Measurements from ENCODE around the gene CCT3. TPM values are rescaled to one million over a fixed set of nuclear protein-coding genes. Genes with fewer than 3 reads are reported as not detected.

Gene CCT3
- 100 to 1,000 TPM; 181 to 184 TPM for total RNA-seq

- H3K4me3 Mint-ChIP-seq = peak within 1 kb of the TSS; percentile 98
- ChIA-PET POLR2A (interaction anchor here (0.8 to 2.0 kb wide), 13 partner anchors 9 to 253 kb away, joined by 3 to 15 read pairs (median 3); partner anchors contain the start of genes NAXE, SLC25A44, SMG5 and TMEM79), CTCF (interaction anchor here (0.6 to 2.4 kb wide), 8 partner anchors 10 to 242 kb away, joined by 3 to 9 read pairs (median 3); partner anchors contain the start of gene SMG5)
- peaks cover 2% of the 10 kb centered on the region for H3K27me3 Mint-ChIP-seq
- H3K4me1 Mint-ChIP-seq = peaks cover 39% of the 10 kb centered on the region
- peak; percentile 99 for DNase-seq
- peak within 1 kb of the TSS; percentile 95 for H3K27ac Mint-ChIP-seq
- H3K36me3 Mint-ChIP-seq (ENCODE audit: low read depth) = peaks cover 37% of the 10 kb centered on the region
- H3K9me3 Mint-ChIP-seq = no peaks in the 10 kb centered on the region
Observed at GRCh38 chr1:156338180-156338976, at the start of gene CCT3, which contains the start of gene TSACC. CCT3 (minus strand) TSS chr1:156338292; CDS start chr1:156338184, 108 bp downstream. TSACC (plus strand) TSS chr1:156338526; CDS start chr1:156339758, 1,232 bp downstream.

- Mint-ChIP-seq H3K4me1 (peaks cover 4% of the 10 kb centered on the region), H3K4me3 (no peak overlapping the region), H3K9me3 (no peaks in the 10 kb centered on the region), H3K27ac (no peak overlapping the region), H3K27me3 (peaks cover 29% of the 10 kb centered on the region), H3K36me3 (ENCODE audit: low read depth) (no peaks in the 10 kb centered on the region)
- DNase-seq = no peak
- ChIA-PET POLR2A (no interaction called here), CTCF (interaction anchor here (2.6 to 5.9 kb wide), 3 partner anchors 54 to 236 kb away, joined by 10 to 330 read pairs (median 77); no protein-coding TSS in a partner anchor)
Observed at GRCh38 chr1:156387870-156388173, 49.7 kb upstream of the CCT3 start.

GRCh38 chr1:156386949-156387869 lies 49.1 kb upstream of the CCT3 start:
- H3K27ac Mint-ChIP-seq = no peak overlapping the region
- H3K4me3 Mint-ChIP-seq = no peak overlapping the region
- peaks cover 29% of the 10 kb centered on the region for H3K27me3 Mint-ChIP-seq
- DNase-seq = no peak
- ChIA-PET CTCF (interaction anchor here (1.3 to 5.9 kb wide), 12 partner anchors 14 to 274 kb away, joined by 3 to 330 read pairs (median 12); partner anchors contain the start of gene RHBG), POLR2A (interaction anchor here (1.4 to 2.0 kb wide), 4 partner anchors 33 to 114 kb away, joined by 3 to 11 read pairs (median 6); partner anchors contain the start of gene MEF2D)
- H3K36me3 Mint-ChIP-seq (ENCODE audit: low read depth) = no peaks in the 10 kb centered on the region
- peaks cover 4% of the 10 kb centered on the region for H3K4me1 Mint-ChIP-seq
- H3K9me3 Mint-ChIP-seq = no peaks in the 10 kb centered on the region

DNA sequence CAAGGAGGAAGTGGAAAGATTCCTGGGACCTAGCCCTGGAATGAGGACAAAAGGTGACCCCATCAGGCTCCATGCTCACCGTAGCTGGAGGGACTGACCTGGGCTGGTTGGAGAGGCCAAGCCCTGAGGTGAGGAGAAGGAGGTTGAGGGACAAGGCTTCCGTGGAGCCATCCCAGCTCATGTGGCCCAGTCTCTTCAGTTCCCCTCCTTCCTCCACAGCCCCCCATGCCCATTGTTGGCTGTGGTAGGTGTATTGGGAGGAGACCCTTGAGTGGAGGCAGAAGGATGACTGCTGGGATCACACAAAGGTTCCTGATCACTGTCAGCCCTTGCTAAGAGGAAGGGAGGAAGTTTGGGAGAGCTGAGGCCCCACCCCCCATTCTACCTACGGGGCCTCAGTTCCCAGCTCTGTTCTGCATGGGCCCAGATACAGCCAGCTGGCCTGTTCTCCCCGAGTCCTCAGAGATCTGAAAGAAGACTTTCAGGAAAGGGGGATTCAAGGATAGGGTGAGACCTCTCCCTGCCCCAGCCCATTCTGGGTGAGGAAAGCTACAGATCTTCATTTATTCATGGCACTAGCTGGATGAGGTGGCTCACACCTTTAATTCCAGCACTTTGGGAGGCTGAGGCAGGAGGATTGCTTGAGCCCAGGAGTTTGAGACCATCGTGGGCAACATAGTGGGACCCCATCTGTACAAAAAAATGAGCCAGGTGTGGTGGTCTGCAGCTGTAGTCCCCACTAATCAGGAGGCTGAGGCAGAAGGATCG lies 48.2 kb upstream of the CCT3 start:
- no peaks in the 10 kb centered on the region for H3K9me3 Mint-ChIP-seq
- POLR2A ChIA-PET = interaction anchor here (0.9 to 2.0 kb wide), 7 partner anchors 34 to 115 kb away, joined by 3 to 29 read pairs (median 6); partner anchors contain the start of gene MEF2D
- peaks cover 31% of the 10 kb centered on the region for H3K27me3 Mint-ChIP-seq
- peaks cover 4% of the 10 kb centered on the region for H3K4me1 Mint-ChIP-seq
- no peaks in the 10 kb centered on the region for H3K36me3 Mint-ChIP-seq (ENCODE audit: low read depth)
- CTCF ChIA-PET = interaction anchor here (0.6 to 5.9 kb wide), 72 partner anchors 8 to 954 kb away, joined by 3 to 330 read pairs (median 5); partner anchors contain the start of genes CCT3, GPATCH4, IQGAP3 and MEF2D
- DNase-seq = no peak
- H3K4me3 Mint-ChIP-seq = no peak overlapping the region
- H3K27ac Mint-ChIP-seq = no peak overlapping the region

DNA sequence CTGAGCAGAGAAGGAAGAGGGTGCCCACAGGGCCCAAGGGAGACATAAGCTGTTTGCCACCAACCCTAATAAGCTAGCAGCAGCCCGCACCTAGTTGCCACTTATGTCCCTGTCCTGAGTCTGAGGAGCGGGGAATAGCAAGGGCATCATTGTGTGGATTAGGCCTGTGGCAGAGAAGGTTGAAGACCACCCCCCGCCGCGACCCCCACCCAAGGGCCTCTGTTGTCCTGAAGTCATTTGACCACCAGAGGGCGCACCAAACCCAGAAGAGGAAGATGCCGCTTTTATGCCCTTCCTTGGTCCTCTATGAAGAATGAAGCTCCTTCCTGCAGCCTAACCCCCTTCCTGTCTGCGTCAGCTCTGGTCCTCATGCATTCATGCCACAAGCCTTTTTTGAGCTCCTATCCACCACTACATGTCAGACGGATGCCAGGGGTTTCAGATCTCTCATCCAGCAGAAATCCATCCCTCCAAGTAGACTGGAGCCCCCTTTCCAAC lies 47.5 kb upstream of the CCT3 start:
- no peaks in the 10 kb centered on the region for H3K36me3 Mint-ChIP-seq (ENCODE audit: low read depth)
- peaks cover 30% of the 10 kb centered on the region for H3K27me3 Mint-ChIP-seq
- H3K4me3 Mint-ChIP-seq = no peak overlapping the region
- H3K4me1 Mint-ChIP-seq = peaks cover 4% of the 10 kb centered on the region
- CTCF ChIA-PET = interaction anchor here (0.6 to 5.9 kb wide), 70 partner anchors 9 to 953 kb away, joined by 3 to 330 read pairs (median 5); partner anchors contain the start of genes CCT3, GPATCH4, IQGAP3 and MEF2D
- no peak overlapping the region for H3K27ac Mint-ChIP-seq
- POLR2A ChIA-PET = interaction anchor here (0.9 to 2.0 kb wide), 7 partner anchors 34 to 116 kb away, joined by 3 to 29 read pairs (median 6); partner anchors contain the start of gene MEF2D
- no peaks in the 10 kb centered on the region for H3K9me3 Mint-ChIP-seq
- DNase-seq = peak; percentile 78

- DNase-seq = no peak
- Mint-ChIP-seq H3K27ac (no peak overlapping the region), H3K36me3 (ENCODE audit: low read depth) (no peaks in the 10 kb centered on the region), H3K4me1 (peaks cover 4% of the 10 kb centered on the region), H3K27me3 (peaks cover 28% of the 10 kb centered on the region), H3K4me3 (no peak overlapping the region), H3K9me3 (no peaks in the 10 kb centered on the region)
- ChIA-PET POLR2A (interaction anchor here (1.9 kb wide), 1 partner anchor 61 kb away, joined by 29 read pairs; no protein-coding TSS in a partner anchor), CTCF (interaction anchor here (0.6 to 5.9 kb wide), 9 partner anchors 10 to 144 kb away, joined by 4 to 330 read pairs (median 17); partner anchors contain the start of gene RHBG)
Observed at GRCh38 chr1:156384658-156385057, 46.6 kb upstream of the CCT3 start.

GRCh38 chr1:156384007-156384406 lies 45.9 kb upstream of the CCT3 start:
- ChIA-PET POLR2A (no interaction called here), CTCF (interaction anchor here (0.9 to 5.9 kb wide), 7 partner anchors 10 to 274 kb away, joined by 3 to 330 read pairs (median 20); partner anchors contain the start of gene RHBG)
- Mint-ChIP-seq H3K27ac (no peak overlapping the region), H3K27me3 (peaks cover 22% of the 10 kb centered on the region), H3K9me3 (no peaks in the 10 kb centered on the region), H3K36me3 (ENCODE audit: low read depth) (no peaks in the 10 kb centered on the region), H3K4me3 (no peak overlapping the region), H3K4me1 (peaks cover 4% of the 10 kb centered on the region)
- no peak for DNase-seq

DNA sequence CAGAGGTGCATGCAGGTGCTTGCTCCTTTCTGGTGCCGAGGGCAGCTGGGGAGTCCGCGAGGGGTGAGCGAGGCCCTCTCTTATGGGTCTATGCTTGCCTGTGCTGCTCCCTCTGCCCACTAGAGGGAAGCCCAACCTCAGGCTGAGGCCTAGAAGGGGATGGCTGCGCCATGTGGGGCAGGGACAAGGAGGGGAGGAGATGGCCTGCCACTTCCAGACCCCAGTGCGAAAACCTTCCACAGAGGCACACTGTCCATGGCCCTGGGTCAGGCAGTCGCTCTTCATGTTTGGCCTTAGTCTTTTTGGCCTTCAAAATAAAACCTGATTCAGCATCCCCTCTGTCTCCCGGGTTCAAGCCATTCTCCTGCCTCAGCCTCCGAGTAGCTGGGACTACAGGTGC lies 44.9 kb upstream of the CCT3 start:
- POLR2A ChIA-PET = no interaction called here
- Mint-ChIP-seq H3K27me3 (peaks cover 16% of the 10 kb centered on the region), H3K36me3 (ENCODE audit: low read depth) (no peaks in the 10 kb centered on the region), H3K9me3 (no peaks in the 10 kb centered on the region), H3K4me1 (peaks cover 4% of the 10 kb centered on the region), H3K27ac (no peak overlapping the region), H3K4me3 (no peak overlapping the region)
- peak; percentile 61 for DNase-seq
- CTCF ChIA-PET = interaction anchor here (1.1 to 5.9 kb wide), 3 partner anchors 15 to 65 kb away, joined by 3 to 330 read pairs (median 77); no protein-coding TSS in a partner anchor

DNA sequence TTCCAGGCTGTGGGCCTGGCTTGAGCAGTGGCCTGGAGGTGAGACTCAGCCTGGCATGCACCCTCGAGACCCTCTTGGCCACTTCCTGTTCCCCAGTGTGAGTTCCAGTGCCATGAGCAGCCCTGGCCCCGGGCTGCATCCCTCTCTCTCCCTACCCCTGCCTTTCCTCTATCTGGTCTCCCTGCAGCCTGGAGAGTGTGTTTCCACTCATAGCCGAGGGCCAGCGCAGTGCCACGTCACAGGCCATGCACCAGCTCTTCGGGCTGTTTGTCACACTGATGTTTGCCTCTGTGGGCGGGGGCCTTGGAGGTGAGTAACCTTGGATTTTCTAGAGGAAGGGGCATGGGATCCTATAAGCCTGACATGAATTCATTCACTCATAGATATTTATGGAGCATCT lies 44.5 kb upstream of the CCT3 start:
- POLR2A ChIA-PET = no interaction called here
- Mint-ChIP-seq H3K9me3 (no peaks in the 10 kb centered on the region), H3K4me3 (no peak overlapping the region), H3K4me1 (peaks cover 4% of the 10 kb centered on the region), H3K27ac (no peak overlapping the region), H3K27me3 (peaks cover 14% of the 10 kb centered on the region), H3K36me3 (ENCODE audit: low read depth) (no peaks in the 10 kb centered on the region)
- DNase-seq = no peak
- CTCF ChIA-PET = interaction anchor here (5.9 kb wide), 1 partner anchor 65 kb away, joined by 330 read pairs; no protein-coding TSS in a partner anchor

DNA sequence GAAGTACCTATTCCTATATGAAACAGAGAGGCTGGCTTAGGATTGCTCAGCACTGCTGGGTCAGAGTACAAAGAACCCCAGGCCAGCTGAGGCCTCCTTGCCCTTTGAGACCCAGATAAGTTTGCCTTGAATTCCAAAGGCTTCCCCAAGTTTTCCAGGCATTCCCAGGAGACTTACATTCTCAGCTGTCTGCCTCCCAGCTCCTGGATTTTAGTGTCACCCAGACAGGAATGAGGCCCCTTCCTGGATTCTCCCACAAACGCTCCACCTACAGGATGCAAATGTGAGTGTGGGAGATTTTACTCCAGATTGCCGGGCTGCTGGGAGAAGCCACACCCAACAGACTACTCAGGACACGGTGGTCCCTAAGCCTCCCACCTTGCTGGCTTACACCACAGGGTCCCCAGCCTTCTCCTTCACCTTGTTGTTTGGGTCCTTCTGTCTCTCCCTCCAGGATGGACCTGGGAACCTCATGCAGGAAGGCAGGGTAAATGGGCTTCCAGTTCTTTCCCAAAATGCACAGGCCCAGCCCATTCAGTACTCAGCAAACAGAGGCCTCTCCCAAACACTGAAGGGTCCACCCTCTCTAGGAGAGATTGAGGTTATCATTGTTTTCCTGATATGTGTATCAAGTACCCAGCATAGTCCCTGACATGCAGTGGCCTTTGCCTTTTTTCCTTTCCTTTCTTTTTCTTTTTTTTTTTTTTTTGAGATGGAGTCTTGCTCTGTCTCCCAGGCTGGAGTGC lies 41.5 kb upstream of the CCT3 start:
- Mint-ChIP-seq H3K27ac (no peak overlapping the region), H3K27me3 (peaks cover 7% of the 10 kb centered on the region), H3K9me3 (no peaks in the 10 kb centered on the region), H3K36me3 (ENCODE audit: low read depth) (no peaks in the 10 kb centered on the region), H3K4me3 (no peak overlapping the region), H3K4me1 (no peaks in the 10 kb centered on the region)
- ChIA-PET CTCF (interaction anchor here (0.7 kb wide), 1 partner anchor 245 kb away, joined by 3 read pairs; no protein-coding TSS in a partner anchor), POLR2A (no interaction called here)
- DNase-seq = no peak

DNA sequence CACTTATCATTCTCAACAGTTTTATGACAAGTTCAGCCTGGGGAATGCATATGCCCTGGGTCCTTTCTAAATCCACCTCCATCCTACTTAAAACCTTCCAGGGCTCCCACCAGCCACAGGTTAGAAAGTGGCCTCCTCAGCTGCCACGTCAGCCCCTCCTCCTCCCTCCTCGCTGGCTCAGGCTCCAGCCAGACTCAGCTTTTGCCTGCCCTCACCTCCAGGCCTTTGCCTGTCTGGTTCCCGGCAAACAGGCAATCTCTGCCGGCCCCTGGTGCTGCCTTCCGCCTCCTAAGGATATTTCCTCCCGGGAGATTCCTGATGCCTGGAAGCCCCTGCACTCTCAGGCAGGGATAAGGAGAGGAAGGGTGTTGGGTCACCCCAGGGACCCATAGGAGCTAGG lies 40.5 kb upstream of the CCT3 start:
- H3K9me3 Mint-ChIP-seq = no peaks in the 10 kb centered on the region
- H3K36me3 Mint-ChIP-seq (ENCODE audit: low read depth) = no peaks in the 10 kb centered on the region
- no peaks in the 10 kb centered on the region for H3K4me1 Mint-ChIP-seq
- ChIA-PET POLR2A (no interaction called here), CTCF (no interaction called here)
- DNase-seq = no peak
- no peak overlapping the region for H3K4me3 Mint-ChIP-seq
- no peak overlapping the region for H3K27ac Mint-ChIP-seq
- H3K27me3 Mint-ChIP-seq = peaks cover 10% of the 10 kb centered on the region
